ENCODE results near the gene PTBP3. TPM values are rescaled to one million over a fixed set of nuclear protein-coding genes. Genes with fewer than 3 reads are reported as not detected.

PTBP3 gene
- total RNA-seq, 2 donors from 2014 or later: 83.3 to 94.8 TPM

DNA sequence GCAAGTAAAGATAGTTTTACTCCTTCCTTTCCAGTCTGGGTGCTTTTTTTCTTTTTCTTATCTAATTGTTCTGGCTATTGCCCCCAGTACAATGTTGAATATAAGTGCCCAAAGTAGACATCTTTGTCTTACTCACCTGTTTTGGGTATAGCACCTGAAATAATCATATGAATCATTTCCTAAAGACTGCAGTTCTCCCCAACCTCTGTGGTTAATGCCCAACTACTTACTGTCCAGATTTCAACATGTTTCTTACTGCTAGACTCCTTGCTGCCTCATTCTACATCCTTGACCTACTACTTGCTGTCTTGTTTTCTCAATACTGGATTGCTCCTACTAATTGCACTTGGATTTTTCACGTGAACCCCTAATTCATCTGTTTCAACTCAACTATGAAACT is 37.6 kb upstream of the PTBP3 start:
- H3K27me3 ChIP-seq (ENCODE audit: control insufficient read depth, insufficient read depth, low read length, poor library complexity, severe bottlenecking): no peaks in the 10 kb centered on the region
- TF ChIP-seq, protein P1, sequence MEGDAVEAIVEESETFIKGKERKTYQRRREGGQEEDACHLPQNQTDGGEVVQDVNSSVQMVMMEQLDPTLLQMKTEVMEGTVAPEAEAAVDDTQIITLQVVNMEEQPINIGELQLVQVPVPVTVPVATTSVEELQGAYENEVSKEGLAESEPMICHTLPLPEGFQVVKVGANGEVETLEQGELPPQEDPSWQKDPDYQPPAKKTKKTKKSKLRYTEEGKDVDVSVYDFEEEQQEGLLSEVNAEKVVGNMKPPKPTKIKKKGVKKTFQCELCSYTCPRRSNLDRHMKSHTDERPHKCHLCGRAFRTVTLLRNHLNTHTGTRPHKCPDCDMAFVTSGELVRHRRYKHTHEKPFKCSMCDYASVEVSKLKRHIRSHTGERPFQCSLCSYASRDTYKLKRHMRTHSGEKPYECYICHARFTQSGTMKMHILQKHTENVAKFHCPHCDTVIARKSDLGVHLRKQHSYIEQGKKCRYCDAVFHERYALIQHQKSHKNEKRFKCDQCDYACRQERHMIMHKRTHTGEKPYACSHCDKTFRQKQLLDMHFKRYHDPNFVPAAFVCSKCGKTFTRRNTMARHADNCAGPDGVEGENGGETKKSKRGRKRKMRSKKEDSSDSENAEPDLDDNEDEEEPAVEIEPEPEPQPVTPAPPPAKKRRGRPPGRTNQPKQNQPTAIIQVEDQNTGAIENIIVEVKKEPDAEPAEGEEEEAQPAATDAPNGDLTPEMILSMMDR (conservative IDR thresholded peaks at IDR 0.05): no peak
- H3K9me3 ChIP-seq (ENCODE audit: control insufficient read depth, low read length): peaks cover 7% of the 10 kb centered on the region
- H3K4me3 Mint-ChIP-seq: no peak overlapping the region
- H3K4me1 Mint-ChIP-seq: no peaks in the 10 kb centered on the region
- 54% methylated on average over 1 of the region's 1 CpG; no CpG with 5 or more reads in 1 of the 2 experiments for WGBS, 2 experiments (ENCODE audit: insufficient coverage in 1 of 2, insufficient read length in 1 of 2)
- no peaks in the 10 kb centered on the region for H3K4me1 ChIP-seq (ENCODE audit: control insufficient read depth, insufficient read depth, low read length)
- no peak overlapping the region for H3K27ac Mint-ChIP-seq
- H3K36me3 Mint-ChIP-seq (ENCODE audit: low read depth): peaks cover 4% of the 10 kb centered on the region
- DNase-seq: no peak
- no peak overlapping the region for H3K9ac ChIP-seq (ENCODE audit: extremely low read depth, low read length, poor library complexity, severe bottlenecking)
- peaks cover 34% of the 10 kb centered on the region for H3K9me3 Mint-ChIP-seq
- H3K36me3 ChIP-seq (ENCODE audit: control insufficient read depth, insufficient read depth, low read length): no peaks in the 10 kb centered on the region
- no peak overlapping the region for H3K4me3 ChIP-seq (ENCODE audit: low read length)
- no peaks in the 10 kb centered on the region for H3K27me3 Mint-ChIP-seq (ENCODE audit: insufficient read depth)
- no peak overlapping the region for H3K27ac ChIP-seq (ENCODE audit: low read depth, low read length)

GRCh38 chr9:112369817-112370216 is 36.4 kb upstream of the PTBP3 start:
- Histone ChIP-seq H3K4me3 (ENCODE audit: low read length) (no peak overlapping the region), H3K27ac (ENCODE audit: low read depth, low read length) (no peak overlapping the region), H3K9me3 (ENCODE audit: control insufficient read depth, low read length) (peaks cover 7% of the 10 kb centered on the region), H3K27me3 (ENCODE audit: control insufficient read depth, insufficient read depth, low read length, poor library complexity, severe bottlenecking) (no peaks in the 10 kb centered on the region), H3K9ac (ENCODE audit: extremely low read depth, low read length, poor library complexity, severe bottlenecking) (no peak overlapping the region), H3K4me1 (ENCODE audit: control insufficient read depth, insufficient read depth, low read length) (no peaks in the 10 kb centered on the region), H3K36me3 (ENCODE audit: control insufficient read depth, insufficient read depth, low read length) (no peaks in the 10 kb centered on the region)
- 88% methylated on average over 1 of the region's 1 CpG; no CpG with 5 or more reads in 1 of the 2 experiments for WGBS, 2 experiments (ENCODE audit: insufficient coverage in 1 of 2, insufficient read length in 1 of 2)
- Mint-ChIP-seq H3K4me3 (no peak overlapping the region), H3K4me1 (no peaks in the 10 kb centered on the region), H3K27me3 (ENCODE audit: insufficient read depth) (no peaks in the 10 kb centered on the region), H3K27ac (no peak overlapping the region), H3K36me3 (ENCODE audit: low read depth) (peaks cover 4% of the 10 kb centered on the region), H3K9me3 (peaks cover 44% of the 10 kb centered on the region)
- DNase-seq: no peak
- TF ChIP-seq, protein P1 (conservative IDR thresholded peaks at IDR 0.05): no peak

DNA sequence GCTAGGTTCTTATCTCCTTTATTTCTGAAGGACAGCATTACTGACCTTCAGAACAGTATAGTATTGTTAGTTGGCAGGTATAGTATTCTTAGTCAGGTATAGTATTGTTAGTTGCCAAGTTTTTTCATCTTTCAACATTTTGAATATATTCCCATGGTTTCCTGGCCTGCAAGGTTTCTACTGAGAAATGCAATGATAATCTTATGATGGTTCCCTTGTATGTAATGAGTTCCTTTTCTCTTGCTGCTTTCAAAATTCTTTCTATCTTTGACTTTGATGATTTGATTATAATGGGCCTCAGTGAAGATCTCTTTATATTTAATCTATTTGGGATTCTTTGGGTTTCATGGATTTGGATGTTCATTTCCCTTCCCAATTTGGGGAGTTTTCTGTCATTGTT is 34.0 kb upstream of the PTBP3 start:
- no peaks in the 10 kb centered on the region for H3K27me3 ChIP-seq (ENCODE audit: control insufficient read depth, insufficient read depth, low read length, poor library complexity, severe bottlenecking)
- DNase-seq: no peak
- peaks cover 4% of the 10 kb centered on the region for H3K36me3 Mint-ChIP-seq (ENCODE audit: low read depth)
- TF ChIP-seq, protein P1 (conservative IDR thresholded peaks at IDR 0.05): no peak
- H3K9me3 ChIP-seq (ENCODE audit: control insufficient read depth, low read length): peaks cover 7% of the 10 kb centered on the region
- H3K4me1 ChIP-seq (ENCODE audit: control insufficient read depth, insufficient read depth, low read length): no peaks in the 10 kb centered on the region
- no peak overlapping the region for H3K9ac ChIP-seq (ENCODE audit: extremely low read depth, low read length, poor library complexity, severe bottlenecking)
- no peak overlapping the region for H3K27ac ChIP-seq (ENCODE audit: low read depth, low read length)
- H3K4me1 Mint-ChIP-seq: no peaks in the 10 kb centered on the region
- H3K27me3 Mint-ChIP-seq (ENCODE audit: insufficient read depth): no peaks in the 10 kb centered on the region
- no peak overlapping the region for H3K27ac Mint-ChIP-seq
- no peak overlapping the region for H3K4me3 Mint-ChIP-seq
- no peaks in the 10 kb centered on the region for H3K36me3 ChIP-seq (ENCODE audit: control insufficient read depth, insufficient read depth, low read length)
- no peak overlapping the region for H3K4me3 ChIP-seq (ENCODE audit: low read length)
- H3K9me3 Mint-ChIP-seq: peaks cover 44% of the 10 kb centered on the region
